ENCODE measurements around the gene ANXA2. TPM values are rescaled to one million over a fixed set of nuclear protein-coding genes. Genes with fewer than 3 reads are reported as not detected.

ANXA2 gene
- total and polyA plus RNA-seq, 2 experiments from 2014 or later: 4,692 to 6,052 TPM

GRCh38 chr15:60346653-60347052, 51.1 kb downstream of the ANXA2 start:
- TF ChIP-seq EZH2phosphoT487 (IDR thresholded peaks at IDR 0.05; ENCODE audit: insufficient read depth, low read depth) (no peak), EZH2 (IDR thresholded peaks at IDR 0.05; ENCODE audit: insufficient read depth, poor library complexity, severe bottlenecking) (no peak)
- 78 to 81% methylated on average over 3 of the region's 3 CpGs for WGBS, 2 experiments (ENCODE audit: low coverage in 1 of 2, low lambda C conversion rate in 2 of 2, missing lambda C conversion rate in 2 of 2)
- Histone ChIP-seq H3K27ac (peak overlapping the region; percentile 60), H3K9me2 (ENCODE audit: insufficient read depth) (no peaks in the 10 kb centered on the region), H3K4me1 (ENCODE audit: insufficient read depth) (peaks cover 35% of the 10 kb centered on the region), H3K27me3 (replicated peaks; ENCODE audit: insufficient read depth) (no peaks in the 10 kb centered on the region), H3F3A (ENCODE audit: insufficient read depth) (peaks cover 94% of the 10 kb centered on the region), H3K9ac (peak overlapping the region; percentile 26), H2AFZ (no peak overlapping the region), H3K36me3 (ENCODE audit: low read depth) (peaks cover 71% of the 10 kb centered on the region), H3K79me2 (ENCODE audit: insufficient read depth) (peaks cover 37% of the 10 kb centered on the region), H3K4me2 (ENCODE audit: unreplicated experiment) (no peak overlapping the region), H3K4me3 (no peak overlapping the region), H4K20me1 (ENCODE audit: insufficient read depth) (peaks cover 10% of the 10 kb centered on the region; the same call in 1 of the 2 replicates), H3K9me3 (ENCODE audit: low read depth) (no peaks in the 10 kb centered on the region)
- no peak for DNase-seq
- in situ Hi-C loops (cut with MboI): no loop called here

GRCh38 chr15:60346077-60346476, 51.7 kb downstream of the ANXA2 start:
- in situ Hi-C loops (cut with MboI): no loop called here
- no peak for DNase-seq
- Histone ChIP-seq H3K27me3 (replicated peaks; ENCODE audit: insufficient read depth) (no peaks in the 10 kb centered on the region), H3K4me3 (no peak overlapping the region), H3K79me2 (ENCODE audit: insufficient read depth) (peaks cover 31% of the 10 kb centered on the region), H3K27ac (peak overlapping the region; percentile 60), H2AFZ (no peak overlapping the region), H3K36me3 (ENCODE audit: low read depth) (peaks cover 66% of the 10 kb centered on the region), H3K4me1 (ENCODE audit: insufficient read depth) (peaks cover 35% of the 10 kb centered on the region), H3K9ac (peak overlapping the region; percentile 26; the same call in 1 of the 2 replicates), H3F3A (ENCODE audit: insufficient read depth) (peaks cover 94% of the 10 kb centered on the region), H4K20me1 (ENCODE audit: insufficient read depth) (peaks cover 7% of the 10 kb centered on the region; the same call in 1 of the 2 replicates), H3K9me3 (ENCODE audit: low read depth) (no peaks in the 10 kb centered on the region), H3K9me2 (ENCODE audit: insufficient read depth) (no peaks in the 10 kb centered on the region), H3K4me2 (ENCODE audit: unreplicated experiment) (no peak overlapping the region)
- WGBS, 2 experiments (ENCODE audit: low coverage in 1 of 2, low lambda C conversion rate in 2 of 2, missing lambda C conversion rate in 2 of 2): 61 to 63% methylated on average over 3 of the region's 3 CpGs
- TF ChIP-seq EZH2phosphoT487 (IDR thresholded peaks at IDR 0.05; ENCODE audit: insufficient read depth, low read depth) (no peak), EZH2 (IDR thresholded peaks at IDR 0.05; ENCODE audit: insufficient read depth, poor library complexity, severe bottlenecking) (no peak)

- H3K27ac ChIP-seq: peak overlapping the region; percentile 60
- TF ChIP-seq EZH2 (IDR thresholded peaks at IDR 0.05; ENCODE audit: insufficient read depth, poor library complexity, severe bottlenecking) (no peak), EZH2phosphoT487 (IDR thresholded peaks at IDR 0.05; ENCODE audit: insufficient read depth, low read depth) (no peak)
- in situ Hi-C loops (cut with MboI): no loop called here
These were observed 52.2 kb downstream of the ANXA2 start for GRCh38 chr15:60345598-60345997.

GRCh38 chr15:60344987-60345386, 52.8 kb downstream of the ANXA2 start:
- Histone ChIP-seq H3K4me2 (ENCODE audit: unreplicated experiment) (no peak overlapping the region), H3K9ac (peak overlapping the region; percentile 3; the same call in 1 of the 2 replicates), H2AFZ (no peak overlapping the region), H3K79me2 (ENCODE audit: insufficient read depth) (peaks cover 28% of the 10 kb centered on the region), H3K27me3 (replicated peaks; ENCODE audit: insufficient read depth) (no peaks in the 10 kb centered on the region), H3F3A (ENCODE audit: insufficient read depth) (peaks cover 93% of the 10 kb centered on the region), H3K27ac (peak overlapping the region; percentile 60), H3K9me3 (ENCODE audit: low read depth) (no peaks in the 10 kb centered on the region), H3K4me3 (no peak overlapping the region), H3K4me1 (ENCODE audit: insufficient read depth) (peaks cover 35% of the 10 kb centered on the region), H4K20me1 (ENCODE audit: insufficient read depth) (peaks cover 7% of the 10 kb centered on the region; the same call in 1 of the 2 replicates), H3K36me3 (ENCODE audit: low read depth) (peaks cover 57% of the 10 kb centered on the region), H3K9me2 (ENCODE audit: insufficient read depth) (no peaks in the 10 kb centered on the region)
- DNase-seq: peak; percentile 62
- in situ Hi-C loops (cut with MboI): no loop called here
- TF ChIP-seq EZH2 (IDR thresholded peaks at IDR 0.05; ENCODE audit: insufficient read depth, poor library complexity, severe bottlenecking) (no peak), EZH2phosphoT487 (IDR thresholded peaks at IDR 0.05; ENCODE audit: insufficient read depth, low read depth) (no peak)
- 95 to 96% methylated on average over 2 of the region's 2 CpGs for WGBS, 2 experiments (ENCODE audit: low coverage in 1 of 2, low lambda C conversion rate in 2 of 2, missing lambda C conversion rate in 2 of 2)

More at GRCh38 chr15:60345598-60345997, 52.2 kb downstream of the ANXA2 start:
- Histone ChIP-seq H4K20me1 (ENCODE audit: insufficient read depth) (peaks cover 7% of the 10 kb centered on the region; the same call in 1 of the 2 replicates), H2AFZ (no peak overlapping the region), H3K4me3 (no peak overlapping the region), H3K9ac (peak overlapping the region; percentile 26; the same call in 1 of the 2 replicates), H3K4me2 (ENCODE audit: unreplicated experiment) (no peak overlapping the region), H3K79me2 (ENCODE audit: insufficient read depth) (peaks cover 28% of the 10 kb centered on the region), H3K36me3 (ENCODE audit: low read depth) (peaks cover 61% of the 10 kb centered on the region), H3K4me1 (ENCODE audit: insufficient read depth) (peaks cover 35% of the 10 kb centered on the region), H3F3A (ENCODE audit: insufficient read depth) (peaks cover 92% of the 10 kb centered on the region), H3K27me3 (replicated peaks; ENCODE audit: insufficient read depth) (no peaks in the 10 kb centered on the region), H3K9me2 (ENCODE audit: insufficient read depth) (no peaks in the 10 kb centered on the region), H3K9me3 (ENCODE audit: low read depth) (no peaks in the 10 kb centered on the region)
- WGBS, 2 experiments (ENCODE audit: low coverage in 1 of 2, low lambda C conversion rate in 2 of 2, missing lambda C conversion rate in 2 of 2): 76 to 84% methylated on average over 3 of the region's 3 CpGs
- DNase-seq: no peak

All from GM23248 (cell line).